SK-N-SH (cell line): Measurements from ENCODE around the gene GDNF.

Source experiments
- EZH2phosphoT487 ChIP-seq: fragments of 200-600 bp; sonication (generic); IDR thresholded peaks from 2 replicates; pipeline ENCODE4 v1.6.1; 2017; ENCODE audit warnings: low read depth, mixed run types, mild to moderate bottlenecking, antibody characterized with exemption, moderate library complexity, borderline replicate concordance
- GABPA ChIP-seq: IDR thresholded peaks from 2 replicates; pipeline ENCODE4 v1.4.0; 2012; ENCODE audit warnings: low read depth, mild to moderate bottlenecking
- JUND ChIP-seq: IDR thresholded peaks from 2 replicates; pipeline ENCODE4 v1.4.0; 2012
- MXI1 ChIP-seq: IDR thresholded peaks from 2 replicates; pipeline ENCODE4 v1.6.1; 2012; ENCODE audit warnings: mild to moderate bottlenecking, low read depth, low read length, improper control_type of control experiment
- POLR2AphosphoS5 ChIP-seq: IDR thresholded peaks from 2 replicates; pipeline ENCODE4 v1.6.1; 2012; ENCODE audit warnings: low read depth, low read length
- RFX5 ChIP-seq: IDR thresholded peaks from 2 replicates; pipeline ENCODE4 v1.6.1; 2012; ENCODE audit warnings: mild to moderate bottlenecking, improper control_type of control experiment, low read length
- TF ChIP-seq, protein P1 (sequence below): IDR thresholded peaks from 2 replicates; pipeline ENCODE4 v1.4.0; 2012; ENCODE audit warnings: low read depth
- TF ChIP-seq, protein P2 (sequence below): IDR thresholded peaks from 2 replicates; pipeline ENCODE4 v1.6.1; 2012; ENCODE audit warnings: mild to moderate bottlenecking, low read depth, low read length, moderate library complexity

DNA sequence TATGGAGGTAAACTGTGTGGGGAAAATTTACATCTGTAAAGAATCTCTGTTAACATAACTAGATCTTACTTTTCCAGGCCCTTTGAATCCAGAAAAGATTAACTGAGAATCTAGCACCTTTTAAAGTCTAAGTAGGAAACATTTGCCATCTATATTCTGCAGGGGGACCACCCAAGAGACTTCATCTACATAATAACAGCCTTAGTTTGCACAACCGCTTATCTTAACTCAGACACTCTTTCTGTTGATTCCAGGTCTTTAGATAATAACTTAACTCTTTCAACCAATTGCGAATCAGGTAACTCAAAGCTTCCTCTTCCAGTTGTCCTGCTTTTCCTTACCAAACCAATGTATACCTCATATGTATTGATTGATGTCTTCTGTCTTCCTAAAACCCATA lies 53.4 kb downstream of the GDNF start:
- no peak for TF ChIP-seq RFX5
- TF ChIP-seq, protein P1, sequence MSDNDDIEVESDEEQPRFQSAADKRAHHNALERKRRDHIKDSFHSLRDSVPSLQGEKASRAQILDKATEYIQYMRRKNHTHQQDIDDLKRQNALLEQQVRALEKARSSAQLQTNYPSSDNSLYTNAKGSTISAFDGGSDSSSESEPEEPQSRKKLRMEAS = no peak
- TF ChIP-seq JUND = no peak
- TF ChIP-seq POLR2AphosphoS5 = no peak
- TF ChIP-seq EZH2phosphoT487 = no peak
- TF ChIP-seq, protein P2, sequence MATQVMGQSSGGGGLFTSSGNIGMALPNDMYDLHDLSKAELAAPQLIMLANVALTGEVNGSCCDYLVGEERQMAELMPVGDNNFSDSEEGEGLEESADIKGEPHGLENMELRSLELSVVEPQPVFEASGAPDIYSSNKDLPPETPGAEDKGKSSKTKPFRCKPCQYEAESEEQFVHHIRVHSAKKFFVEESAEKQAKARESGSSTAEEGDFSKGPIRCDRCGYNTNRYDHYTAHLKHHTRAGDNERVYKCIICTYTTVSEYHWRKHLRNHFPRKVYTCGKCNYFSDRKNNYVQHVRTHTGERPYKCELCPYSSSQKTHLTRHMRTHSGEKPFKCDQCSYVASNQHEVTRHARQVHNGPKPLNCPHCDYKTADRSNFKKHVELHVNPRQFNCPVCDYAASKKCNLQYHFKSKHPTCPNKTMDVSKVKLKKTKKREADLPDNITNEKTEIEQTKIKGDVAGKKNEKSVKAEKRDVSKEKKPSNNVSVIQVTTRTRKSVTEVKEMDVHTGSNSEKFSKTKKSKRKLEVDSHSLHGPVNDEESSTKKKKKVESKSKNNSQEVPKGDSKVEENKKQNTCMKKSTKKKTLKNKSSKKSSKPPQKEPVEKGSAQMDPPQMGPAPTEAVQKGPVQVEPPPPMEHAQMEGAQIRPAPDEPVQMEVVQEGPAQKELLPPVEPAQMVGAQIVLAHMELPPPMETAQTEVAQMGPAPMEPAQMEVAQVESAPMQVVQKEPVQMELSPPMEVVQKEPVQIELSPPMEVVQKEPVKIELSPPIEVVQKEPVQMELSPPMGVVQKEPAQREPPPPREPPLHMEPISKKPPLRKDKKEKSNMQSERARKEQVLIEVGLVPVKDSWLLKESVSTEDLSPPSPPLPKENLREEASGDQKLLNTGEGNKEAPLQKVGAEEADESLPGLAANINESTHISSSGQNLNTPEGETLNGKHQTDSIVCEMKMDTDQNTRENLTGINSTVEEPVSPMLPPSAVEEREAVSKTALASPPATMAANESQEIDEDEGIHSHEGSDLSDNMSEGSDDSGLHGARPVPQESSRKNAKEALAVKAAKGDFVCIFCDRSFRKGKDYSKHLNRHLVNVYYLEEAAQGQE = no peak
- TF ChIP-seq GABPA = no peak
- no peak for TF ChIP-seq MXI1
